GM12878 (cell line): ENCODE results near the gene MGMT. TPM values are rescaled to one million over a fixed set of nuclear protein-coding genes. Genes with fewer than 3 reads are reported as not detected.

ENCODE experiments used
- ATAC-seq: fragments of 200-7000 bp; cut with Tn5 transposase; 3 replicates; pipeline ENCODE4 v1.9.1; 2020; ENCODE audit warnings: mild to moderate bottlenecking, moderate library complexity
- BruUV-seq: library from RNA; stranded (reverse); fragments of 400-500 nt; replicated peaks from 2 replicates; lab custom pipeline; 2021; lab: Mats Ljungman, UMichigan
- CTCF ChIA-PET: fragments of 300-600 bp; sonication (Branson Sonifier 250); formaldehyde crosslinking; extraction: SDS; loops from one replicate; lab custom pipeline; 2021; ENCODE audit warnings: inconsistent platforms; lab: Yijun Ruan, JAX
- POLR2A ChIA-PET: fragments of 350-600 bp; formaldehyde crosslinking; extraction: SDS; loops from one replicate; lab custom pipeline; 2021; ENCODE audit warnings: inconsistent platforms; lab: Charles Lee
- RAD21 ChIA-PET: fragments of 300-600 bp; sonication (Branson Sonifier 250); formaldehyde crosslinking; loops from one replicate; lab custom pipeline; 2023; ENCODE audit warnings: antibody characterized with exemption; ENCODE audit not compliant: unreplicated experiment; lab: Charles Lee
- SMC1A ChIA-PET: fragments of 300-600 bp; sonication (Branson Sonifier 250); formaldehyde crosslinking; loops from one replicate; lab custom pipeline; 2023; ENCODE audit not compliant: unreplicated experiment, uncharacterized antibody; lab: Charles Lee
- DNase-seq: peaks from one replicate; pipeline ENCODE4 v3.0.0-alpha.2; 2011; ENCODE audit warnings: low read depth, low spot score
- FAIRE-seq: peaks from 3 replicates; lab custom pipeline; 2011; peaks lifted over from hg19 to GRCh38; lab: Jason Lieb, UNC
- H2AFZ ChIP-seq: 2 replicates; pipeline ENCODE4 v1.6.0; 2011; ENCODE audit warnings: low read depth, low read length, control low read depth; ENCODE audit not compliant: control insufficient read depth
- H3K27ac ChIP-seq: 2 replicates; pipeline ENCODE4 v1.5.1; 2011; ENCODE audit warnings: control low read depth; ENCODE audit not compliant: control insufficient read depth, insufficient read depth
- H3K27me3 ChIP-seq, 2 experiments: replicated peaks in 1 of 2; 2 replicates each; pipeline versions ENCODE4 v1.6.0 to v1.6.1; 2011; ENCODE audit warnings: low read length in 1 of 2; ENCODE audit not compliant: control insufficient read depth in 2 of 2, insufficient read depth in 2 of 2
- H3K36me3 ChIP-seq, 2 experiments: 2 replicates each; pipeline ENCODE4 v1.5.1; 2011; ENCODE audit warnings: low read length in 1 of 2; ENCODE audit not compliant: control insufficient read depth in 2 of 2, insufficient read depth in 2 of 2
- H3K4me1 ChIP-seq: 2 replicates; pipeline ENCODE4 v1.6.1; 2011; ENCODE audit warnings: mild to moderate bottlenecking, low read length, moderate library complexity, mixed read lengths; ENCODE audit not compliant: control insufficient read depth, insufficient read depth
- H3K4me2 ChIP-seq: 2 replicates; pipeline ENCODE4 v1.6.0; 2011; ENCODE audit warnings: control low read depth; ENCODE audit not compliant: control insufficient read depth, insufficient read depth
- H3K4me3 ChIP-seq: fragments of 200-600 bp; sonication (generic); 2 replicates; pipeline ENCODE4 v1.5.1; 2016
- H3K79me2 ChIP-seq: 2 replicates; pipeline ENCODE4 v1.6.0; 2011; ENCODE audit warnings: low read length; ENCODE audit not compliant: control insufficient read depth, insufficient read depth
- H3K9ac ChIP-seq: 2 replicates; pipeline ENCODE4 v1.8.0; 2011; ENCODE audit warnings: low read length, control low read depth, mixed read lengths; ENCODE audit not compliant: control insufficient read depth, insufficient read depth
- H3K9me3 ChIP-seq: replicated peaks from 3 replicates; pipeline ENCODE4 v1.5.1; 2011; ENCODE audit warnings: mild to moderate bottlenecking, low read length; ENCODE audit not compliant: control insufficient read depth, insufficient read depth
- H4K20me1 ChIP-seq: 2 replicates; pipeline ENCODE4 v1.6.0; 2011; ENCODE audit not compliant: control insufficient read depth, insufficient read depth
- KAT2A ChIP-seq: conservative IDR thresholded peaks from 2 replicates; pipeline ENCODE4 v1.6.1; 2011; ENCODE audit warnings: low read depth, low read length; ENCODE audit not compliant: control insufficient read depth
- MYC ChIP-seq: IDR thresholded peaks from 2 replicates; pipeline ENCODE4 v1.6.1; 2011; ENCODE audit warnings: mild to moderate bottlenecking, low read length, moderate library complexity, inconsistent platforms; ENCODE audit not compliant: insufficient read depth, insufficient replicate concordance, insufficient read length, severe bottlenecking
- NBN ChIP-seq: fragments of 450-650 bp; IDR thresholded peaks from 2 replicates; pipeline ENCODE4 v1.6.1; 2016
- NFIC ChIP-seq: IDR thresholded peaks from 2 replicates; pipeline ENCODE4 v1.6.1; 2012; ENCODE audit warnings: low read depth, mild to moderate bottlenecking, inconsistent platforms, low read length, moderate library complexity
- RUNX3 ChIP-seq: IDR thresholded peaks from 2 replicates; pipeline ENCODE4 v1.6.1; 2012; ENCODE audit warnings: low read length, inconsistent platforms
- SMC3 ChIP-seq: IDR thresholded peaks from 2 replicates; pipeline ENCODE4 v1.6.1; 2011; ENCODE audit warnings: low read length, improper control_type of control experiment, borderline replicate concordance
- SP1 ChIP-seq: IDR thresholded peaks from one replicate; pipeline ENCODE4 v1.6.1; 2011; ENCODE audit warnings: low read depth, low read length
- SREBF1 ChIP-seq: IDR thresholded peaks from 2 replicates; pipeline ENCODE4 v1.6.1; 2012; ENCODE audit warnings: mild to moderate bottlenecking, low read length
- ZNF207 ChIP-seq: fragments of 450-650 bp; IDR thresholded peaks from 2 replicates; pipeline ENCODE4 v1.6.1; 2014; ENCODE audit warnings: antibody characterized with exemption, mild to moderate bottlenecking, borderline replicate concordance
- WGBS: methylation state at CpG from one replicate; pipeline ENCODE4 v1.1.6; 2016; ENCODE audit warnings: low lambda C conversion rate; ENCODE audit not compliant: insufficient replicate concordance, insufficient coverage; ENCODE audit errors: missing lambda C conversion rate; 5-methylcytosine and 5-hydroxymethylcytosine counted together
- in situ Hi-C: fragments of 300-500 bp; cut with MboI; formaldehyde crosslinking; loops from 9 replicates; pipeline ENCODE4 v1.14.3; 2018; ENCODE audit warnings: mixed read lengths
- intact Hi-C: fragments of 100-400 bp; cut with micrococcal nuclease; formaldehyde crosslinking; loops from one replicate; pipeline ENCODE4 v1.14.2; 2022; ENCODE audit not compliant: unreplicated experiment
- polyA plus RNA-seq, 11 experiments: library from polyadenylated mRNA; depleted of rRNA in 4 of 11; unstranded in 6 of 11; stranded (reverse) in 5 of 11; fragments of >200 nt; fragmentation: Nextera tagmentation in 4 of 11; fragmentation: Illumina TruSeq in 1 of 11; extraction: Ambion mirVana in 4 of 11; extraction: Trizol in 1 of 11; gene quantifications; 1 replicate in 1 of 11; 2 replicates in 10 of 11; pipeline versions ENCODE4 v1.2.1 to v1.2.3, GENCODE V29; 2011 to 2016; ENCODE audit warnings: inconsistent platforms in 2 of 11, missing spikeins in 2 of 11, low read depth in 1 of 11
- total RNA-seq, 4 experiments: library from RNA; depleted of rRNA in 3 of 4; stranded (reverse); fragments of >200 nt in 3 of 4; fragmentation: Illumina TruSeq in 1 of 4; extraction: Trizol in 1 of 4; gene quantifications; 2 replicates each; pipeline versions ENCODE4 v1.2.1 to v1.2.3, GENCODE V29; 2013 to 2021
- TF ChIP-seq, protein P1 (sequence below): fragments of 150-350 bp; IDR thresholded peaks from 2 replicates; pipeline ENCODE4 v1.6.1; 2014; ENCODE audit warnings: mild to moderate bottlenecking, low read depth, low read length
- TF ChIP-seq, protein P2 (sequence below): fragments of 450-650 bp; IDR thresholded peaks from 2 replicates; pipeline ENCODE4 v1.6.1; 2017; ENCODE audit warnings: mild to moderate bottlenecking, moderate library complexity
- TF ChIP-seq, protein P3 (sequence below): fragments of 450-650 bp; IDR thresholded peaks from 2 replicates; pipeline ENCODE4 v1.6.1; 2017; ENCODE audit warnings: antibody characterized with exemption, mild to moderate bottlenecking, moderate library complexity

The MGMT gene
- total and polyA plus RNA-seq, 10 of the 15 experiments (the other 5 are each of a cell fraction or from before 2014, with no cell fraction given) = 0.16 to 24.2 (median 13.3) TPM

DNA sequence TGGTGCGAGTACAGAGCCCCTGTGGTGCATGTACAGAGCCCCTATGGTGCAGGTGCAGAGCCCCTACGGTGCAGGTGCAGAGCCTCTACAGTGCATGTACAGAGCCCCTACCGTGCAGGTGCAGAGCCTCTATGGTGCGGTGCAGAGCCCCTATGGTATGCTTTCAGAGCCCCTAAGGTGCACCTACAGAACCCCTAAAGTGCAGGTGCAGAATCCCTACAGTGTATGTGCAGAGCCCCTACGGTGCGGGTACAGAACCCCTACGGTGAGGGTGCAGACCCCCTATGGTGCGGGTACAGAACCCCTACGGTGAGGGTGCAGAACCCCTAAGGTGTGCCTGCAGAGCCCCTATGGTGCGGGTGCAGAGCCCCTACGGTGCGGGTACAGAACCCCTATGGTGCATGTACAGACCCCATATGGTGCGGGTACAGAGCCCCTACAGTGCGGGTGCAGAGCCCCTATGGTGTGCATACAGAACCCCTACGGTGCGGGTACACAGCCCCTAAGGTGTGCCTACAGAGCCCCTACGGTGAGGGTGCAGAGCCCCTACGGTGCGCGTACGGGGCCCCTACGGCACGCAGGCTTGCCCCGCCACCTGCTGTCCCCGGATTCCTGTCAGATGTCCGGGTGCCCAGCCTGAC lies 53.5 kb downstream of the MGMT start (continued):
- no peak for TF ChIP-seq SREBF1
- TF ChIP-seq, all 136 proteins: peak for 0

DNA sequence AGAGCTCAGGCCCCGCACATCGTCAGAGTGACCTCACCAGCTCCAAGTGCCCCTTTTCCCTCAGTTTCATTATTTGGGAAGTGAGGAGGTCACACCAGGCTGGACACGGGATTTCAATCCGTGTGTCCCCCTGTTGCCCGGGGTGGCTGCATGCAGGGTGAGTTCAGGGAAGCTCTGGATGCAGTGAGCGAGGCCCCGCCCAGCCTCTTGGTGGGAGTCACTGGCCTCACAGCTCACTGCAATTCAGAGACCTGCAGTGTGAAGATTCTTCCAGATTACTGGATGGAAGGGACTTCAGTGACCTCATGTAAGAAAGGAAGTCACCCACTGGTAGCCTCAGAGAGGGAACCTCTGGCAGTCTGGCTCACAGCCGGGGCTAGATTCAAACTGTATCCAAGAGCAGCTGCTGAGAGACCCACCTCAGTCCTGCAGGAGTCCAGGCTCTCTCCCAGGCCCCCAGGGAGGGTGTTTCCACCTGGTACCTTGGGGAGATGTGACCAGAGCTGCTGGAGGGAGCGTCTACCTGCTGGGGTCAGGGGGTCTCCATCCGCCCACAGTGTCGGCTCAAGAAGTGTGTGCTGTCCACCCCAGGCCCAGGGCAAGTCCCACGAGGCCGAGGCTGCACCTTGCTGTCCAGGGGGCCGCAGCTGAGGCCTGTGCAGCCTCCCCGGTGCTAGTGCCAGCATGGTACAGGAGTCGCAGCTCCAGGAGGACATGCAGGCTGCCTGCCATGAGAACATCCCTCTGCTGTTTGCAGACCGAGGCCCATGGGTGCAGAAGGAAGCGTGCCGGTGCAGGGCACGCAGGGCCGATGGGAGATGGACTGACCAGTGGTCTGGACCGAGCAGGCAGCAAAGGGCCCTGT lies 54.4 kb downstream of the MGMT start:
- no peak for FAIRE-seq
- no peak for DNase-seq
- H3K79me2 ChIP-seq = no peaks in the 10 kb centered on the region
- no peak overlapping the region for H2AFZ ChIP-seq
- 93% methylated on average over 22 of the region's 22 CpGs for WGBS
- RAD21 ChIA-PET = no interaction called here
- intact Hi-C loops (no loop called here), in situ Hi-C loops (no loop called here)
- SMC1A ChIA-PET = no interaction called here
- no peak overlapping the region for H3K9ac ChIP-seq
- H3K36me3 ChIP-seq = no peaks in the 10 kb centered on the region
- BruUV-seq = no TSS peak
- no peak overlapping the region for H3K4me2 ChIP-seq
- no peak overlapping the region for H3K27ac ChIP-seq
- no peak overlapping the region for H3K4me3 ChIP-seq
- no peaks in the 10 kb centered on the region for H3K4me1 ChIP-seq
- POLR2A ChIA-PET = no interaction called here
- no peak for ATAC-seq
- no peaks in the 10 kb centered on the region; the same call in 2 of the 3 replicates for H3K9me3 ChIP-seq
- no peaks in the 10 kb centered on the region for H3K27me3 ChIP-seq
- CTCF ChIA-PET = no interaction called here
- H4K20me1 ChIP-seq = no peaks in the 10 kb centered on the region
- TF ChIP-seq, protein P1, sequence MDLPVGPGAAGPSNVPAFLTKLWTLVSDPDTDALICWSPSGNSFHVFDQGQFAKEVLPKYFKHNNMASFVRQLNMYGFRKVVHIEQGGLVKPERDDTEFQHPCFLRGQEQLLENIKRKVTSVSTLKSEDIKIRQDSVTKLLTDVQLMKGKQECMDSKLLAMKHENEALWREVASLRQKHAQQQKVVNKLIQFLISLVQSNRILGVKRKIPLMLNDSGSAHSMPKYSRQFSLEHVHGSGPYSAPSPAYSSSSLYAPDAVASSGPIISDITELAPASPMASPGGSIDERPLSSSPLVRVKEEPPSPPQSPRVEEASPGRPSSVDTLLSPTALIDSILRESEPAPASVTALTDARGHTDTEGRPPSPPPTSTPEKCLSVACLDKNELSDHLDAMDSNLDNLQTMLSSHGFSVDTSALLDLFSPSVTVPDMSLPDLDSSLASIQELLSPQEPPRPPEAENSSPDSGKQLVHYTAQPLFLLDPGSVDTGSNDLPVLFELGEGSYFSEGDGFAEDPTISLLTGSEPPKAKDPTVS = no peak
- TF ChIP-seq NBN = no peak
- TF ChIP-seq KAT2A = no peak
- TF ChIP-seq SMC3 = no peak
- TF ChIP-seq RUNX3 = no peak
- TF ChIP-seq SP1 = no peak
- no peak for TF ChIP-seq NFIC
- no peak for TF ChIP-seq ZNF207
- TF ChIP-seq, protein P2, sequence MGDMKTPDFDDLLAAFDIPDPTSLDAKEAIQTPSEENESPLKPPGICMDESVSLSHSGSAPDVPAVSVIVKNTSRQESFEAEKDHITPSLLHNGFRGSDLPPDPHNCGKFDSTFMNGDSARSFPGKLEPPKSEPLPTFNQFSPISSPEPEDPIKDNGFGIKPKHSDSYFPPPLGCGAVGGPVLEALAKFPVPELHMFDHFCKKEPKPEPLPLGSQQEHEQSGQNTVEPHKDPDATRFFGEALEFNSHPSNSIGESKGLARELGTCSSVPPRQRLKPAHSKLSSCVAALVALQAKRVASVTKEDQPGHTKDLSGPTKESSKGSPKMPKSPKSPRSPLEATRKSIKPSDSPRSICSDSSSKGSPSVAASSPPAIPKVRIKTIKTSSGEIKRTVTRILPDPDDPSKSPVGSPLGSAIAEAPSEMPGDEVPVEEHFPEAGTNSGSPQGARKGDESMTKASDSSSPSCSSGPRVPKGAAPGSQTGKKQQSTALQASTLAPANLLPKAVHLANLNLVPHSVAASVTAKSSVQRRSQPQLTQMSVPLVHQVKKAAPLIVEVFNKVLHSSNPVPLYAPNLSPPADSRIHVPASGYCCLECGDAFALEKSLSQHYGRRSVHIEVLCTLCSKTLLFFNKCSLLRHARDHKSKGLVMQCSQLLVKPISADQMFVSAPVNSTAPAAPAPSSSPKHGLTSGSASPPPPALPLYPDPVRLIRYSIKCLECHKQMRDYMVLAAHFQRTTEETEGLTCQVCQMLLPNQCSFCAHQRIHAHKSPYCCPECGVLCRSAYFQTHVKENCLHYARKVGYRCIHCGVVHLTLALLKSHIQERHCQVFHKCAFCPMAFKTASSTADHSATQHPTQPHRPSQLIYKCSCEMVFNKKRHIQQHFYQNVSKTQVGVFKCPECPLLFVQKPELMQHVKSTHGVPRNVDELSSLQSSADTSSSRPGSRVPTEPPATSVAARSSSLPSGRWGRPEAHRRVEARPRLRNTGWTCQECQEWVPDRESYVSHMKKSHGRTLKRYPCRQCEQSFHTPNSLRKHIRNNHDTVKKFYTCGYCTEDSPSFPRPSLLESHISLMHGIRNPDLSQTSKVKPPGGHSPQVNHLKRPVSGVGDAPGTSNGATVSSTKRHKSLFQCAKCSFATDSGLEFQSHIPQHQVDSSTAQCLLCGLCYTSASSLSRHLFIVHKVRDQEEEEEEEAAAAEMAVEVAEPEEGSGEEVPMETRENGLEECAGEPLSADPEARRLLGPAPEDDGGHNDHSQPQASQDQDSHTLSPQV = no peak
- no peak for TF ChIP-seq MYC
- TF ChIP-seq, protein P3, sequence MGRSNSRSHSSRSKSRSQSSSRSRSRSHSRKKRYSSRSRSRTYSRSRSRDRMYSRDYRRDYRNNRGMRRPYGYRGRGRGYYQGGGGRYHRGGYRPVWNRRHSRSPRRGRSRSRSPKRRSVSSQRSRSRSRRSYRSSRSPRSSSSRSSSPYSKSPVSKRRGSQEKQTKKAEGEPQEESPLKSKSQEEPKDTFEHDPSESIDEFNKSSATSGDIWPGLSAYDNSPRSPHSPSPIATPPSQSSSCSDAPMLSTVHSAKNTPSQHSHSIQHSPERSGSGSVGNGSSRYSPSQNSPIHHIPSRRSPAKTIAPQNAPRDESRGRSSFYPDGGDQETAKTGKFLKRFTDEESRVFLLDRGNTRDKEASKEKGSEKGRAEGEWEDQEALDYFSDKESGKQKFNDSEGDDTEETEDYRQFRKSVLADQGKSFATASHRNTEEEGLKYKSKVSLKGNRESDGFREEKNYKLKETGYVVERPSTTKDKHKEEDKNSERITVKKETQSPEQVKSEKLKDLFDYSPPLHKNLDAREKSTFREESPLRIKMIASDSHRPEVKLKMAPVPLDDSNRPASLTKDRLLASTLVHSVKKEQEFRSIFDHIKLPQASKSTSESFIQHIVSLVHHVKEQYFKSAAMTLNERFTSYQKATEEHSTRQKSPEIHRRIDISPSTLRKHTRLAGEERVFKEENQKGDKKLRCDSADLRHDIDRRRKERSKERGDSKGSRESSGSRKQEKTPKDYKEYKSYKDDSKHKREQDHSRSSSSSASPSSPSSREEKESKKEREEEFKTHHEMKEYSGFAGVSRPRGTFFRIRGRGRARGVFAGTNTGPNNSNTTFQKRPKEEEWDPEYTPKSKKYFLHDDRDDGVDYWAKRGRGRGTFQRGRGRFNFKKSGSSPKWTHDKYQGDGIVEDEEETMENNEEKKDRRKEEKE = no peak
